ENCODE data around the gene KIF1B.

DNA sequence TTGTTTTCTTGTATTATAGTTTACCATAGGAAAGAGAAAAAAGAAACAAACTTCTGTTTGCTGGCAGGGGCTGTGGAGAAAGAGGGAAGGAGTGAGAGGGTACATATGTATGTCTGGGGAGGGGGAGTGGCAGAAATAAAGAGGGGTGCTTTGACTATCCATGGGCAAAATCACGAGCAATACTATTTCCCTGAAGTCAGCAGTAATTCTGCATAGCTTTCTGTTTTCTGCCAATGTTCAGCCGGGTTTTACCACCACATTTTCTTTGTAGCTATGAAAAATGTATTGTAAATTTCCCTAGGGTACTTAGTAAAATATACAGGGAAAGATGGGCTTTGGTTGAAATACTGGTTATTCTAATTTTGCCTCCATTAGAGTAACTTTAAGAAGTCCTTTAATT is 143.3 kb downstream of the KIF1B start:
- TF ChIP-seq SIN3A (IDR thresholded peaks at IDR 0.05; ENCODE audit: borderline replicate concordance, insufficient read depth, low read depth, low read length): no peak
- TF ChIP-seq, protein P1, sequence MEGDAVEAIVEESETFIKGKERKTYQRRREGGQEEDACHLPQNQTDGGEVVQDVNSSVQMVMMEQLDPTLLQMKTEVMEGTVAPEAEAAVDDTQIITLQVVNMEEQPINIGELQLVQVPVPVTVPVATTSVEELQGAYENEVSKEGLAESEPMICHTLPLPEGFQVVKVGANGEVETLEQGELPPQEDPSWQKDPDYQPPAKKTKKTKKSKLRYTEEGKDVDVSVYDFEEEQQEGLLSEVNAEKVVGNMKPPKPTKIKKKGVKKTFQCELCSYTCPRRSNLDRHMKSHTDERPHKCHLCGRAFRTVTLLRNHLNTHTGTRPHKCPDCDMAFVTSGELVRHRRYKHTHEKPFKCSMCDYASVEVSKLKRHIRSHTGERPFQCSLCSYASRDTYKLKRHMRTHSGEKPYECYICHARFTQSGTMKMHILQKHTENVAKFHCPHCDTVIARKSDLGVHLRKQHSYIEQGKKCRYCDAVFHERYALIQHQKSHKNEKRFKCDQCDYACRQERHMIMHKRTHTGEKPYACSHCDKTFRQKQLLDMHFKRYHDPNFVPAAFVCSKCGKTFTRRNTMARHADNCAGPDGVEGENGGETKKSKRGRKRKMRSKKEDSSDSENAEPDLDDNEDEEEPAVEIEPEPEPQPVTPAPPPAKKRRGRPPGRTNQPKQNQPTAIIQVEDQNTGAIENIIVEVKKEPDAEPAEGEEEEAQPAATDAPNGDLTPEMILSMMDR (IDR thresholded peaks at IDR 0.05): no peak

Measured in Panc1 (cell line).